ENCODE results near the gene KATNAL1.
"Not testable (repeated sequence)": the region's sequence is repeated elsewhere in the genome, so short reads cannot be mapped to it uniquely, and the experiment has no call there.

KATNAL1 gene

GRCh38 chr13:30274083-30274482, 33.3 kb downstream of the KATNAL1 start:
- no peak for DNase-seq (ENCODE audit: extremely low read depth, low read depth)
- no peak for TF ChIP-seq CTCF (IDR thresholded peaks at IDR 0.05; ENCODE audit: low read depth, low read length)

GRCh38 chr13:30270035-30270434, 37.3 kb downstream of the KATNAL1 start:
- DNase-seq (ENCODE audit: extremely low read depth, low read depth), result not testable (repeated sequence)

GRCh38 chr13:30268673-30269072, 38.7 kb downstream of the KATNAL1 start:
- DNase-seq (ENCODE audit: extremely low read depth, low read depth), result no peak
- no peak for TF ChIP-seq CTCF (IDR thresholded peaks at IDR 0.05; ENCODE audit: low read depth, low read length)

GRCh38 chr13:30266756-30267155, 40.6 kb downstream of the KATNAL1 start:
- no peak for DNase-seq (ENCODE audit: extremely low read depth, low read depth)
- no peak for TF ChIP-seq CTCF (IDR thresholded peaks at IDR 0.05; ENCODE audit: low read depth, low read length)

GRCh38 chr13:30259149-30259733, 48.1 kb downstream of the KATNAL1 start:
- DNase-seq (ENCODE audit: extremely low read depth, low read depth), result not testable (repeated sequence)

GRCh38 chr13:30257468-30258099, 49.8 kb downstream of the KATNAL1 start:
- DNase-seq (ENCODE audit: extremely low read depth, low read depth), result no peak
- TF ChIP-seq CTCF (IDR thresholded peaks at IDR 0.05; ENCODE audit: low read depth, low read length), result no peak

- DNase-seq (ENCODE audit: extremely low read depth, low read depth), result no peak
Observed at GRCh38 chr13:30256713-30257467, 50.5 kb downstream of the KATNAL1 start.

More at GRCh38 chr13:30256713-30257467, 50.5 kb downstream of the KATNAL1 start:
- TF ChIP-seq CTCF (IDR thresholded peaks at IDR 0.05; ENCODE audit: low read depth, low read length), result peak; percentile 19
